GM23338 (cell line): ENCODE results near the gene OR7G1. TPM values are rescaled to one million over a fixed set of nuclear protein-coding genes. Genes with fewer than 3 reads are reported as not detected.
A peak's percentile ranks its signal among the peaks of the same experiment; 100 is the strongest.

Source experiments
- ATAC-seq: fragments of 200-7000 bp; cut with Tn5 transposase; 3 replicates; pipeline ENCODE4 v1.9.1; 2020
- DNase-seq: peaks from one replicate; pipeline ENCODE4 v3.0.0-alpha.2; 2015; ENCODE audit warnings: low spot score
- H2AFZ ChIP-seq: fragments of 200-600 bp; sonication (generic); 2 replicates; pipeline ENCODE4 v1.8.0; 2016; ENCODE audit warnings: antibody characterized with exemption, mild to moderate bottlenecking, moderate library complexity
- H3F3A ChIP-seq: fragments of 200-600 bp; sonication (generic); replicated peaks from 2 replicates; pipeline ENCODE4 v1.8.0; 2017; ENCODE audit warnings: antibody characterized with exemption, mixed run types, low read depth
- H3K27ac ChIP-seq: fragments of 200-600 bp; sonication (generic); 2 replicates; pipeline ENCODE4 v1.6.1; 2016; ENCODE audit warnings: low read depth
- H3K27me3 ChIP-seq: fragments of 200-600 bp; sonication (generic); 2 replicates; pipeline ENCODE4 v1.8.0; 2016; ENCODE audit warnings: mild to moderate bottlenecking, mixed run types, moderate library complexity; ENCODE audit not compliant: insufficient read depth
- H3K36me3 ChIP-seq: fragments of 200-600 bp; sonication (generic); 2 replicates; pipeline ENCODE4 v1.8.0; 2016; ENCODE audit warnings: mild to moderate bottlenecking; ENCODE audit not compliant: insufficient read depth
- H3K4me1 ChIP-seq: fragments of 200-600 bp; sonication (generic); 2 replicates; pipeline ENCODE4 v1.8.0; 2016; ENCODE audit warnings: mild to moderate bottlenecking, moderate library complexity; ENCODE audit not compliant: insufficient read depth
- H3K4me2 ChIP-seq: fragments of 200-600 bp; sonication (generic); 2 replicates; pipeline ENCODE4 v1.7.1; 2017; ENCODE audit warnings: mixed run types
- H3K4me3 ChIP-seq: fragments of 200-600 bp; sonication (generic); 2 replicates; pipeline ENCODE4 v1.6.1; 2016; ENCODE audit warnings: mixed run types
- H3K79me2 ChIP-seq: fragments of 200-600 bp; sonication (generic); replicated peaks from 2 replicates; pipeline ENCODE4 v1.8.0; 2017; ENCODE audit warnings: mild to moderate bottlenecking; ENCODE audit not compliant: insufficient read depth
- H3K9me2 ChIP-seq: fragments of 200-600 bp; sonication (generic); 2 replicates; pipeline ENCODE4 v1.8.0; 2017; ENCODE audit not compliant: insufficient read depth
- H4K20me1 ChIP-seq: fragments of 200-600 bp; sonication (generic); replicated peaks from 2 replicates; pipeline ENCODE4 v1.8.0; 2017; ENCODE audit warnings: mild to moderate bottlenecking; ENCODE audit not compliant: insufficient read depth
- H3K27ac Mint-ChIP-seq: 2 replicates; pipeline ENCODE4 v1.8.0; 2020; ENCODE audit warnings: inconsistent platforms, mild to moderate bottlenecking, moderate library complexity, mixed read lengths
- H3K27me3 Mint-ChIP-seq: 3 replicates; pipeline ENCODE4 v1.8.0; 2022; ENCODE audit warnings: low read depth, mild to moderate bottlenecking, moderate library complexity, mixed read lengths, inconsistent platforms; ENCODE audit not compliant: insufficient read depth, poor library complexity
- H3K36me3 Mint-ChIP-seq: 3 replicates; pipeline ENCODE4 v1.8.0; 2021; ENCODE audit warnings: low read depth, mild to moderate bottlenecking, inconsistent platforms, moderate library complexity, mixed read lengths
- H3K4me1 Mint-ChIP-seq: 3 replicates; pipeline ENCODE4 v1.8.0; 2020; ENCODE audit warnings: mild to moderate bottlenecking, inconsistent platforms, mixed read lengths
- H3K4me3 Mint-ChIP-seq: 3 replicates; pipeline ENCODE4 v1.8.0; 2021; ENCODE audit warnings: moderate library complexity, mild to moderate bottlenecking, inconsistent platforms, mixed read lengths
- H3K9me3 Mint-ChIP-seq: 3 replicates; pipeline ENCODE4 v1.8.0; 2020; ENCODE audit warnings: moderate library complexity, mild to moderate bottlenecking, inconsistent platforms, mixed read lengths
- CTCF ChIP-seq, 2 experiments: fragments of 200-600 bp in 1 of 2; sonication (generic) in 1 of 2; conservative IDR thresholded peaks; 2 replicates each; pipeline versions ENCODE4 v1.5.1 to v1.6.1; 2016 to 2017; ENCODE audit warnings: antibody characterized with exemption in 2 of 2, low read depth in 2 of 2, mild to moderate bottlenecking in 2 of 2, moderate library complexity in 1 of 2
- JUNB ChIP-seq: IDR thresholded peaks from one replicate; pipeline ENCODE4 v1.6.1; 2016; ENCODE audit warnings: antibody characterized with exemption; ENCODE audit not compliant: unreplicated experiment
- POLR2AphosphoS5 ChIP-seq: IDR thresholded peaks from 2 replicates; pipeline ENCODE4 v1.6.1; 2016; ENCODE audit warnings: antibody characterized with exemption, low read depth
- REST ChIP-seq: IDR thresholded peaks from one replicate; pipeline ENCODE4 v1.6.1; 2018; ENCODE audit warnings: antibody characterized with exemption; ENCODE audit not compliant: unreplicated experiment
- ZNF331 ChIP-seq: fragments of 250-450 bp; sonication (Bioruptor Pico); IDR thresholded peaks from 2 replicates; pipeline ENCODE4 v1.5.0; 2020; ENCODE audit warnings: low read depth, mild to moderate bottlenecking, moderate library complexity
- ZNF462 ChIP-seq: fragments of 250-450 bp; sonication (Bioruptor Pico); IDR thresholded peaks from 2 replicates; pipeline ENCODE4 v1.5.0; 2020; ENCODE audit warnings: mild to moderate bottlenecking, moderate library complexity
- polyA plus RNA-seq: library from polyadenylated mRNA; unstranded; fragments of >200 nt; fragmentation: Nextera tagmentation; extraction: Ambion mirVana; gene quantifications from 2 replicates; pipeline ENCODE4 v1.2.1, GENCODE V29; 2016
- total RNA-seq: library from RNA; depleted of rRNA; stranded (reverse); fragments of >200 nt; shearing (Covaris generic); gene quantifications from 2 replicates; pipeline ENCODE4 v1.2.3, GENCODE V29; 2014

Gene OR7G1
- total and polyA plus RNA-seq, 2 experiments from 2014 or later, result not detected

GRCh38 chr19:9146882-9147281, 31.3 kb upstream of the OR7G1 start:
- Histone ChIP-seq H3K36me3 (peaks cover 5% of the 10 kb centered on the region), H3K27ac (no peak overlapping the region), H4K20me1 (peaks cover 49% of the 10 kb centered on the region), H3F3A (no peaks in the 10 kb centered on the region), H3K4me2 (0 out of 2 replicates have a peak overlapping the region, but pooled peaks have one; percentile 38), H2AFZ (no peak overlapping the region), H3K4me3 (no peak overlapping the region), H3K9me2 (no peaks in the 10 kb centered on the region), H3K4me1 (peaks cover 23% of the 10 kb centered on the region), H3K79me2 (peaks cover 100% of the 10 kb centered on the region), H3K27me3 (no peaks in the 10 kb centered on the region)
- peaks cover 14% of the 10 kb centered on the region for H3K27me3 Mint-ChIP-seq
- TF ChIP-seq POLR2AphosphoS5 (no peak), ZNF331 (CRISPR knock-in tag) (no peak), REST (no peak), CTCF (conservative IDR thresholded peaks at IDR 0.05; ENCODE audit: low read depth in 2 of 2) (no peak)
- peaks cover 96% of the 10 kb centered on the region for H3K36me3 Mint-ChIP-seq
- DNase-seq, result no peak
- H3K27ac Mint-ChIP-seq, result no peak overlapping the region
- H3K4me3 Mint-ChIP-seq, result no peak overlapping the region
- ATAC-seq, result no peak
- peaks cover 86% of the 10 kb centered on the region for H3K9me3 Mint-ChIP-seq
- no peaks in the 10 kb centered on the region; the same call in 2 of the 3 replicates for H3K4me1 Mint-ChIP-seq

GRCh38 chr19:9144920-9145319, 29.4 kb upstream of the OR7G1 start:
- Histone ChIP-seq H4K20me1 (peaks cover 54% of the 10 kb centered on the region), H2AFZ (no peak overlapping the region), H3F3A (no peaks in the 10 kb centered on the region), H3K36me3 (no peaks in the 10 kb centered on the region), H3K27me3 (no peaks in the 10 kb centered on the region), H3K79me2 (peaks cover 97% of the 10 kb centered on the region), H3K4me1 (peaks cover 30% of the 10 kb centered on the region), H3K9me2 (no peaks in the 10 kb centered on the region), H3K4me3 (no peak overlapping the region), H3K27ac (no peak overlapping the region), H3K4me2 (no peak overlapping the region)
- peaks cover 15% of the 10 kb centered on the region for H3K27me3 Mint-ChIP-seq
- no peak for ATAC-seq
- H3K27ac Mint-ChIP-seq, result no peak overlapping the region
- H3K4me1 Mint-ChIP-seq, result peaks cover 6% of the 10 kb centered on the region; the same call in 1 of the 3 replicates
- no peak overlapping the region for H3K4me3 Mint-ChIP-seq
- DNase-seq, result no peak
- TF ChIP-seq ZNF462 (CRISPR knock-in tag) (no peak), JUNB (no peak)
- peaks cover 66% of the 10 kb centered on the region for H3K9me3 Mint-ChIP-seq
- H3K36me3 Mint-ChIP-seq, result peaks cover 88% of the 10 kb centered on the region
